GM18861 (cell line): Measurements from ENCODE around the gene SLCO1A2.
"Not testable (repeated sequence)": the region's sequence is repeated elsewhere in the genome, so short reads cannot be mapped to it uniquely, and the experiment has no call there.

Experiments
- ATAC-seq: cut with Tn5 transposase; IDR thresholded peaks from one replicate; pipeline ENCODE4 v1.9.1; 2021; ENCODE audit not compliant: unreplicated experiment

The SLCO1A2 gene

GRCh38 chr12:21334771-21335325, at the start of gene SLCO1A2:
SLCO1A2 (minus strand) TSS chr12:21334917; CDS start chr12:21334647, 270 bp downstream.
- ATAC-seq = no peak

GRCh38 chr12:21384261-21384660, 49.5 kb upstream of the SLCO1A2 start:
- ATAC-seq = no peak

GRCh38 chr12:21381320-21381719, 46.6 kb upstream of the SLCO1A2 start:
- not testable (repeated sequence) for ATAC-seq

GRCh38 chr12:21379218-21379617, 44.5 kb upstream of the SLCO1A2 start:
- no peak for ATAC-seq

GRCh38 chr12:21372602-21373001, 37.9 kb upstream of the SLCO1A2 start, which contains the start of gene IAPP:
IAPP (plus strand) TSS chr12:21372902; CDS start chr12:21373352, 450 bp downstream.
- no peak for ATAC-seq

GRCh38 chr12:21370845-21371449, 36.2 kb upstream of the SLCO1A2 start:
- no peak for ATAC-seq

GRCh38 chr12:21369141-21369980, 34.6 kb upstream of the SLCO1A2 start:
- no peak for ATAC-seq

GRCh38 chr12:21360632-21361031, 25.9 kb upstream of the SLCO1A2 start:
- ATAC-seq = not testable (repeated sequence)

GRCh38 chr12:21354641-21355040, 19.9 kb upstream of the SLCO1A2 start:
- ATAC-seq = no peak

GRCh38 chr12:21353948-21354347, 19.2 kb upstream of the SLCO1A2 start:
- ATAC-seq = no peak

GRCh38 chr12:21353487-21353886, 18.8 kb upstream of the SLCO1A2 start:
- ATAC-seq = no peak

GRCh38 chr12:21350975-21351374, 16.3 kb upstream of the SLCO1A2 start:
- no peak for ATAC-seq

GRCh38 chr12:21346542-21347205, 12.0 kb upstream of the SLCO1A2 start:
- no peak for ATAC-seq

GRCh38 chr12:21343636-21344035, 8.9 kb upstream of the SLCO1A2 start:
- no peak for ATAC-seq

- ATAC-seq = no peak
These were observed 7.1 kb upstream of the SLCO1A2 start for GRCh38 chr12:21341769-21342168.

- no peak for ATAC-seq
These were observed 5.7 kb upstream of the SLCO1A2 start for GRCh38 chr12:21340403-21340802.

GRCh38 chr12:21339921-21340320, 5.2 kb upstream of the SLCO1A2 start:
- ATAC-seq = no peak

GRCh38 chr12:21337959-21338744, 3.4 kb upstream of the SLCO1A2 start:
- ATAC-seq = no peak

- no peak for ATAC-seq
These were observed 2.7 kb upstream of the SLCO1A2 start for GRCh38 chr12:21337453-21337852.

- no peak for ATAC-seq
These were observed 1.9 kb upstream of the SLCO1A2 start for GRCh38 chr12:21336656-21337055.
